SJSA1 (cell line): Measurements from ENCODE around the gene UBE2R2. TPM values are rescaled to one million over a fixed set of nuclear protein-coding genes. Genes with fewer than 3 reads are reported as not detected.

Source experiments
- DNase-seq, 2 experiments: peaks; one replicate each; pipeline ENCODE4 v3.0.0-alpha.2; 2015 to 2020; ENCODE audit warnings: low spot score in 2 of 2, low read depth in 1 of 2
- H3K27ac ChIP-seq: fragments of 250-450 bp; sonication (Bioruptor Pico); 2 replicates; pipeline ENCODE4 v1.5.1; 2020; ENCODE audit warnings: mild to moderate bottlenecking, moderate library complexity
- H3K27me3 ChIP-seq: fragments of 250-450 bp; sonication (Bioruptor Pico); replicated peaks from 2 replicates; pipeline ENCODE4 v1.5.1; 2020; ENCODE audit warnings: mild to moderate bottlenecking, moderate library complexity
- H3K36me3 ChIP-seq: fragments of 250-450 bp; sonication (Bioruptor Pico); 2 replicates; pipeline ENCODE4 v1.5.1; 2020; ENCODE audit warnings: mild to moderate bottlenecking
- H3K4me1 ChIP-seq: fragments of 250-450 bp; sonication (Bioruptor Pico); replicated peaks from 2 replicates; pipeline ENCODE4 v1.6.1; 2021; ENCODE audit warnings: mild to moderate bottlenecking
- H3K4me3 ChIP-seq: fragments of 250-450 bp; sonication (Bioruptor Pico); 2 replicates; pipeline ENCODE4 v1.5.1; 2020; ENCODE audit warnings: mild to moderate bottlenecking
- H3K9me3 ChIP-seq: fragments of 250-450 bp; sonication (Bioruptor Pico); replicated peaks from 2 replicates; pipeline ENCODE4 v1.5.1; 2020; ENCODE audit warnings: mild to moderate bottlenecking
- total RNA-seq: library from RNA; depleted of rRNA; stranded (reverse); fragments of >200 nt; shearing (Covaris generic); gene quantifications from 2 replicates; pipeline ENCODE4 v1.2.3, GENCODE V29; 2014

Gene UBE2R2
- total RNA-seq, 1 experiment from 2014 or later = 11.8 TPM

DNA sequence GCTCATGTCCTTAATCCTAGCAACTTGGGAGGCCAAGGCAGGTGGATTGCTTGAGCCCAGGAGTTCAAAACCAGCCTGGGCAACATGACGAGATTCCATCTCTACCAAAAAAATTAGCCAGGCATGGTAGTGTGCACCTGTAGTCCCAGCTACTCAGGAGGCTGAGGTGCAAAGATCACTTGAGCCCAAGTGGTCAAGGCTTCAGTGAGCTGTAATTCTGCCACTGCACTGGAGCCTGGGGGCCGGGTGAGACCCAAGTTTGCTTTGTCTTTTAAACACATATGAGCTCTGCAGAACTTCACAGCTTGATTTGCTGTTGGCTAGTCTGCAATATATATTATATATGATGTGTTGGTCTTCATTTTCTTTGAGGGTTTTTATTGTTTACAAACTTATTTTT lies 89.8 kb downstream of the UBE2R2 start:
- no peak for DNase-seq
- Histone ChIP-seq H3K9me3 (no peaks in the 10 kb centered on the region), H3K27me3 (no peaks in the 10 kb centered on the region), H3K4me3 (no peak overlapping the region), H3K27ac (no peak overlapping the region), H3K4me1 (no peaks in the 10 kb centered on the region), H3K36me3 (no peaks in the 10 kb centered on the region)

- H3K4me1 ChIP-seq = no peaks in the 10 kb centered on the region
- H3K27me3 ChIP-seq = no peaks in the 10 kb centered on the region
- H3K36me3 ChIP-seq = no peaks in the 10 kb centered on the region
- no peak for DNase-seq
- H3K9me3 ChIP-seq = no peaks in the 10 kb centered on the region
- no peak overlapping the region for H3K4me3 ChIP-seq
- no peak overlapping the region for H3K27ac ChIP-seq
Observed at GRCh38 chr9:33907347-33907746, 90.4 kb downstream of the UBE2R2 start.

- Histone ChIP-seq H3K36me3 (peaks cover 1% of the 10 kb centered on the region; the same call in 1 of the 2 replicates), H3K27ac (no peak overlapping the region), H3K9me3 (no peaks in the 10 kb centered on the region), H3K27me3 (no peaks in the 10 kb centered on the region), H3K4me3 (no peak overlapping the region), H3K4me1 (no peaks in the 10 kb centered on the region)
- DNase-seq = no peak
Observed at GRCh38 chr9:33908114-33908513, 91.2 kb downstream of the UBE2R2 start.

DNA sequence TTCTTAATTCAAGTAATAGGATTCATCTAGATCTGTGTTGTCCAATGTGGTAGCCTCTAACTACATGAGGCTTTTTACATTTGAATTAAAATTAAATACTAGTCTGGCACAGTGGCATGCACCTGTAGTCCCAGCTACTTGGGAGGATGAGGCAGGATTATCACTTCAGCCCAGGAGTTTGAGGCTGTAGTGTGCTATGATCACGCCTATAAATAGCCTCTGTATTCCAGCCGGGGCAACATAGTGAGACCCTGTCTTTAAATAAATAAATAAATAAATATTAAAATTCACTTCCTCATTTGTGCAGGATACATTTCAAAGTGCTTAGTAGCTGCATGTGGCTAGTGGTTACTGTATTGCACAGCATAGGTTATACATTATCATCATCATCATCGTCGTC lies 91.8 kb downstream of the UBE2R2 start:
- no peak for DNase-seq
- Histone ChIP-seq H3K4me3 (no peak overlapping the region), H3K36me3 (peaks cover 5% of the 10 kb centered on the region), H3K27ac (no peak overlapping the region), H3K4me1 (no peaks in the 10 kb centered on the region), H3K9me3 (no peaks in the 10 kb centered on the region), H3K27me3 (no peaks in the 10 kb centered on the region)

GRCh38 chr9:33913541-33913940 lies 96.6 kb downstream of the UBE2R2 start:
- Histone ChIP-seq H3K27me3 (no peaks in the 10 kb centered on the region), H3K27ac (no peak overlapping the region), H3K4me3 (no peak overlapping the region), H3K4me1 (no peaks in the 10 kb centered on the region), H3K36me3 (peaks cover 28% of the 10 kb centered on the region), H3K9me3 (no peaks in the 10 kb centered on the region)
- DNase-seq = no peak

DNA sequence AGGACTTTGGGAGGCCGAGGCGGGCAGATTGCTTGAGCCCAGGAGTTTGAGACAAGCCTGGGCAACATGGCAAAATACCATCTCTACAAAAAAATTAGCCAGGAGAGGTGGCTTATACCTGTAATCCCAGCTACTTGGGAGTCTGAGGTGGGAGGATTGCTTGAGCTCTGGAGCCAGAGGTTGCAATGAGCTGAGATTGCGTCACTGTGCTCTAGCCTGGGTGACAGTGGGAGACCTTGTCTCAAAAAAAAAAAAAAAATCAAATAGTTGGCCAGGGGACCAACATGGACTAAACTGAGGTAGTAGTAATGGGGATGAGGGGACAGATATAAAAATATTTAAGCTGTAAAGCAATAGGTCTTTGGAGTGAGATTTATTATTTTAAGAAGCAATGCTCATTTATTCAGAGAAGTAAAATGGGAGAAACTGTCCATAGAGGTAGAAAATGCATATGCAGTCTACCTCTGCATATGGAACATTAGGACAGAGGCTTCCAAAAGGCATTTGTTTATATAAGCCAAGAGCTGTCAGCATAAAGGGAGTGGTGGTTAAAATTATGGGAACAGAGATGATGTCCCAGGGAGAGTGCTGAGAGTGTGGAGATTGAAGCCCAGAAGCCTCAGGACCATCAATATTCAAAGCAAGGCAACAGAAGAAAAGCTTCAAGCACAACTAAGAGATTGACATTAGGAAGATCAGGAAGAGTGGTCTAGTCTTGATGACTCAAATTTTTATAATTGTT lies 98.1 kb downstream of the UBE2R2 start:
- no peak for DNase-seq
- Histone ChIP-seq H3K4me3 (no peak overlapping the region), H3K9me3 (no peaks in the 10 kb centered on the region), H3K4me1 (no peaks in the 10 kb centered on the region), H3K27ac (no peak overlapping the region), H3K36me3 (peaks cover 35% of the 10 kb centered on the region), H3K27me3 (no peaks in the 10 kb centered on the region)

GRCh38 chr9:33917036-33917435 lies 100.1 kb downstream of the UBE2R2 start:
- Histone ChIP-seq H3K9me3 (no peaks in the 10 kb centered on the region), H3K4me3 (no peak overlapping the region), H3K27ac (no peak overlapping the region), H3K36me3 (peaks cover 55% of the 10 kb centered on the region), H3K27me3 (no peaks in the 10 kb centered on the region), H3K4me1 (no peaks in the 10 kb centered on the region)
- no peak for DNase-seq

GRCh38 chr9:33919276-33919897 lies 102.4 kb downstream of the UBE2R2 start:
- no peaks in the 10 kb centered on the region for H3K4me1 ChIP-seq
- H3K27ac ChIP-seq = no peak overlapping the region
- no peaks in the 10 kb centered on the region for H3K27me3 ChIP-seq
- H3K36me3 ChIP-seq = peaks cover 67% of the 10 kb centered on the region
- no peak overlapping the region for H3K4me3 ChIP-seq
- no peak for DNase-seq
- H3K9me3 ChIP-seq = no peaks in the 10 kb centered on the region

GRCh38 chr9:33921967-33922895 lies 105.3 kb downstream of the UBE2R2 start:
- H3K36me3 ChIP-seq = peaks cover 82% of the 10 kb centered on the region
- no peak for DNase-seq
- H3K27me3 ChIP-seq = no peaks in the 10 kb centered on the region
- H3K9me3 ChIP-seq = no peaks in the 10 kb centered on the region
- H3K4me3 ChIP-seq = no peak overlapping the region
- H3K27ac ChIP-seq = no peak overlapping the region
- no peaks in the 10 kb centered on the region for H3K4me1 ChIP-seq

DNA sequence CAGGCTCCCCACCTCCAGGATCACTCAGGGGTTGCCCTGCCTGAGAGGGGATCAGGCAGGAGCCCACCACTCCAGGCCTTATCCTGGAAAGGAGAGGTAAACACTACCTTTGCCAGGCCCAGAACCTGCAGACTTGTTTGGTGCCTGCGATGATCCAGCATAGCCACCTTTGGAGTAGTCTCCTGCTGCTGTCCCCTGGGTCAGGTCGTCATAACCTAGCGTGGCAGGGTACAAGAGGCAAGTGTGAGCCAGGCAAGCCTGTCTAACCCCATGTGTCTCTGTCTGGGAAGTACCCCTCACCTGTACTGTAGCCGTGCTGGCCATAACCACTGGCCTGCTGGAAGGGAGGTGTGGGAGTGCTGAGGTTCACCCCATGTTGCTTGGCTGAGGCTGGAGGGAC lies 106.1 kb downstream of the UBE2R2 start:
- Histone ChIP-seq H3K27me3 (no peaks in the 10 kb centered on the region), H3K4me3 (no peak overlapping the region), H3K9me3 (no peaks in the 10 kb centered on the region), H3K36me3 (peaks cover 85% of the 10 kb centered on the region), H3K27ac (no peak overlapping the region), H3K4me1 (no peaks in the 10 kb centered on the region)
- no peak for DNase-seq

DNA sequence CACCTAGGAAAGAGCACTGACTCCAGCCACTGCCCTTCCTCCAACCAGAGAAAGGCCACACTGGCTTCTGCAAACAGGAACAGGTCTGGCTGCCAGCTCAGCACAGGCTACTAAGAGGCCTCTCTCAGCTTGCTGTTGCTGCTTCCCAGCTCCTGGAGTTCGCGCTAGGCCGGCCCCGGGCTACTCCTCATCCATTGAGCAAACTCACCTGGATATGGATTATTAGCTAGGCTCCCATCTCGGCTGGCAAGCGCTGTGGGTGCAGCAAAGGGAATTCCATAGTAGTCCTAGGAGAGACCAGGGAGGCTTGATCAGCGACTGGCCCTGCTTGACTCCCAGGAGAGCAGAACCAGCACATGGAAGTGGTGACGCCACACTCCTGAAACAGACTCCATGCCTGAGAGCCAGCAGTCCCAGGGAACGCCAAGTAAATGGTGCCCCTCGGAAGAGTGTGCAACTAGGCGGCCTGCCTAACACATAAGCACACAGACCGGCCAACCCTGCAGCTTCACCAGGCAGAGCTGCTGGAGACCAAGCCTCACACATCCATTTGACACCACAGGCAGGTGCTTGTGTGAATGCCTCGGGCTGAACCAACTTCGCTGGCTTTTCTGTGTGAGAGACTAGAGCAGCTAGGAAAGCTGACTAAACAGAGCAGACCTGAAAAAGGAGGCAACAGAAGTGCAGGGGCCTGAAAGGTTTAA lies 107.2 kb downstream of the UBE2R2 start:
- no peak for DNase-seq
- Histone ChIP-seq H3K4me1 (no peaks in the 10 kb centered on the region), H3K27me3 (no peaks in the 10 kb centered on the region), H3K36me3 (peaks cover 81% of the 10 kb centered on the region), H3K27ac (no peak overlapping the region), H3K9me3 (no peaks in the 10 kb centered on the region), H3K4me3 (no peak overlapping the region)

- Histone ChIP-seq H3K36me3 (peaks cover 74% of the 10 kb centered on the region), H3K4me3 (no peak overlapping the region), H3K27me3 (no peaks in the 10 kb centered on the region), H3K4me1 (no peaks in the 10 kb centered on the region), H3K9me3 (no peaks in the 10 kb centered on the region), H3K27ac (no peak overlapping the region)
- DNase-seq = peak in 1 of 2 experiments; percentile 19
Observed at GRCh38 chr9:33924978-33925797, 108.2 kb downstream of the UBE2R2 start.
